ENCODE data around the gene FCHSD1.

Gene FCHSD1

DNA sequence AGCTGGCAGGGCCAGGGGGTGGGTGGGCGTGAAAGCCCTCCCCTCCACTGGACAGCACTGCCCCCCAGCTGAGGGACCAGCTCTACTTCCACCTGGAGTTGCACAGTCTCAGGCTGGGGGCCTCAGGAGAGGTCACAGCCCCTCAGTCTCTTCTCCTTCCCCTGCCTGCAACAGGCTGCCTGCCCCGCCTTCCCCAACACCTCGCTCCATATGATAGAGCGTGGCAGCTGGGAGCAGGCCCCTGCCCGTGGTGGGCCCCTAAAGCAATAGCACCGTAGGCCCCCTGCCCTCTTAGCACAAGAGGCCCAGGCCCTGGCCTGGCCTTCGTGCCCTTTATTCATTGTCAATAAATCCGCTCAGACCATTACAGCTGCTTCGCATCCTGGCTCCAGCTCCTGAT lies 10.5 kb downstream of the FCHSD1 start:
- Mint-ChIP-seq H3K27ac (peak overlapping the region; percentile 63), H3K4me3 (no peak overlapping the region), H3K27me3 (no peaks in the 10 kb centered on the region), H3K4me1 (peaks cover 38% of the 10 kb centered on the region), H3K36me3 (ENCODE audit: low read depth) (peaks cover 30% of the 10 kb centered on the region), H3K9me3 (no peaks in the 10 kb centered on the region)
- no peak for ATAC-seq
- no peak for DNase-seq

DNA sequence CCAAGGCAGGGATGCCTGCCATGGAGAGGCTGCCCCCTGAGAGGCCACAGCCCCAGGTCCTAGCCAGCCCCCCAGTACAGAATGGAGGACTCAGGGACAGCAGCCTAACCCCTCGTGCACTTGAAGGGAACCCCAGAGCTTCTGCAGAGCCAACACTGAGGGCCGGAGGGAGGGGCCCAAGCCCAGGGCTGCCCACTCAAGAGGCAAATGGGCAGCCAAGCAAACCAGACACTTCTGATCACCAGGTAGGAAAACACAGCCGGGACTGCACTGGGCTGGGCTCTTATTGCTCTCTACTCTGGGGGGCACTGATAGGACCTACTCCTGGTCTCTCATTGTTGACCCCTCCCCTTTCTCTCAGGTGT lies 11.2 kb downstream of the FCHSD1 start:
- Mint-ChIP-seq H3K27me3 (no peaks in the 10 kb centered on the region), H3K27ac (no peak overlapping the region), H3K4me3 (no peak overlapping the region), H3K36me3 (ENCODE audit: low read depth) (peaks cover 31% of the 10 kb centered on the region), H3K4me1 (peaks cover 44% of the 10 kb centered on the region), H3K9me3 (no peaks in the 10 kb centered on the region)
- no peak for ATAC-seq
- no peak for DNase-seq

DNA sequence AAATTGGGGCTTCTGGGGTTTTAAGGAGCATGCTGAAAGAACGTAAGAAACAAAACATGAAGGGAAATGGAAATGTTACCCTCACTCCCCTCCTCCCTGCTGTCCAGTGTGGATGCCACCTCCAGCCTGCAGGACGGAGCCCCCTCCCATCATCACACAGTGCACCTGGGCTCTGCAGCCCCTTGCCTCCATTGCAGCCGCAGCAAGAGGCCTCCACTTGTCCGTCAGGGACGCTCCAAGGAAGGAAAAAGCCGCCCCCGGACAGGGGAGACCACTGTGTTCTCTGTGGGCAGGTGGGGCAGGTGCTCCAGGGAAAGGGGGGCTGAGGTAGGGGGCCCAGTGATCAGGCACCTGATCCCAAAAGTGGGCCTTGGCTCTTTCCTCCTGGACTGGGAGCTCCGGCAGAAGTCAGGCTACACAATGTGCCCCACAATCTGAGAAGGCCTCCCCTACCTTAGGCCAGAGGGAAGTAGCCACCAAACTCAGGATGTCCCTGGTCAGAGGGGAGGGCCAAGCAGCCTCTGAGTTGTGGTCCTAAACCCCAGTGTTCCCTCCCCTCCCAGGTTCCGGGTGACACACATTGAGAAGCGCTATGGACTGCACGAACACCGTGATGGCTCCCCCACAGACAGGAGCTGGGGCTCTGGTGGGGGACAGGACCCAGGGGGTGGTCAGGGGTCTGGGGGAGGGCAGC lies 11.7 kb downstream of the FCHSD1 start:
- Mint-ChIP-seq H3K27ac (peak overlapping the region; percentile 92), H3K9me3 (no peaks in the 10 kb centered on the region), H3K27me3 (no peaks in the 10 kb centered on the region), H3K4me3 (peak overlapping the region; percentile 90), H3K36me3 (ENCODE audit: low read depth) (peaks cover 31% of the 10 kb centered on the region), H3K4me1 (peaks cover 49% of the 10 kb centered on the region)
- no peak for DNase-seq
- ATAC-seq = no peak

DNA sequence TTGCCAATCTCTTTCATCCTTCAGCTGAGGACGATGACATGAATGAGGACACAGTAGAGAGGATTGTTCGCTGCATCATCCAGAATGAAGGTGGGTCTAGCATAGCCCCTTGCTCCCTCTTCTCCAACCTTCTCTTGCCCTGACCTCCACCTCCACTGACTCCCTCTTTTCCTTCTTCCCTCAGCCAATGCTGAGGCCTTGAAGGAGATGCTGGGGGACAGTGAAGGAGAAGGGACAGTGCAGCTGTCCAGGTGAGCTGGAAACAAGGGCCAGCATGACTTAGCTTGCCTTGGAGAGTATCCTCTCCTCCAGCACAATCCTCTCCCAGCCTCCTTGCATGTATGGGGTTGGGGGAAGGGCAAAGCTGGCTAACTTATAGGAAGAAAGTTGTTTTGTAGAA lies 12.4 kb downstream of the FCHSD1 start:
- no peak for ATAC-seq
- peaks cover 37% of the 10 kb centered on the region for H3K36me3 Mint-ChIP-seq (ENCODE audit: low read depth)
- peaks cover 56% of the 10 kb centered on the region for H3K4me1 Mint-ChIP-seq

DNA sequence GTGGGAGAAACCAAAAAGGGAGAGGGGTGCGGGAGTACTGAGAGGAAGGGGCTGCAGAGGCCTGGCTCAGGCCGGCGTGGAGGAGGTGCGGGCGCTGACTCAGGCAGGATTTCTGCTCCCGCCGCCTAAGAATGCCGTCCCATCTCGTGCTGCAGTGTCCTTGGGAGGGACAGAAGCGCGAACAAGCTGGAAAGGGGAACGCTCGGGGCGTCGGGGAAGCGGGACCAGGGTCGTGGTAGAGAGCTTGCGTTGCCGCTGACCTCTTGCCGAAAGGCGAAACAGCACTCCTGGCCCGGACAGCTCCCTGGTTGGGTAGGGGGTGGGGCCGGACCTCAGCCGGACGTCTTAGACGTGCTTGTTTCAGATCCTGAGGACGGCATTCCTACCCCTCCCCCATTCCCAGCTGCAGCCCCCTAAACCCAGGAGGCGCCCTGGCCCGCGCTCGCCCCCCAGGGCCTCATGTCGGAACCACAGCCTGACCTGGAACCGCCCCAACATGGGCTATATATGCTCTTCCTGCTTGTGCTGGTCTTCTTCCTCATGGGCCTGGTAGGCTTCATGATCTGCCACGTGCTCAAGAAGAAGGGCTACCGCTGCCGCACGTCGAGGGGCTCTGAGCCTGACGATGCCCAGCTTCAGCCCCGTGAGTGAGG lies 13.3 kb downstream of the FCHSD1 start:
- no peaks in the 10 kb centered on the region for H3K9me3 Mint-ChIP-seq
- H3K27me3 Mint-ChIP-seq = no peaks in the 10 kb centered on the region
- peak overlapping the region; percentile 92 for H3K27ac Mint-ChIP-seq
- DNase-seq (peak; percentile 76), ATAC-seq (peak; percentile 39)
- peaks cover 37% of the 10 kb centered on the region for H3K36me3 Mint-ChIP-seq (ENCODE audit: low read depth)
- H3K4me3 Mint-ChIP-seq = peak overlapping the region; percentile 90
- peaks cover 58% of the 10 kb centered on the region for H3K4me1 Mint-ChIP-seq

More for the DNA sequence above, 12.4 kb downstream of the FCHSD1 start:
- Mint-ChIP-seq H3K9me3 (no peaks in the 10 kb centered on the region), H3K27me3 (no peaks in the 10 kb centered on the region), H3K27ac (peak overlapping the region; percentile 92), H3K4me3 (peak overlapping the region; percentile 90)
- DNase-seq = no peak

DNA sequence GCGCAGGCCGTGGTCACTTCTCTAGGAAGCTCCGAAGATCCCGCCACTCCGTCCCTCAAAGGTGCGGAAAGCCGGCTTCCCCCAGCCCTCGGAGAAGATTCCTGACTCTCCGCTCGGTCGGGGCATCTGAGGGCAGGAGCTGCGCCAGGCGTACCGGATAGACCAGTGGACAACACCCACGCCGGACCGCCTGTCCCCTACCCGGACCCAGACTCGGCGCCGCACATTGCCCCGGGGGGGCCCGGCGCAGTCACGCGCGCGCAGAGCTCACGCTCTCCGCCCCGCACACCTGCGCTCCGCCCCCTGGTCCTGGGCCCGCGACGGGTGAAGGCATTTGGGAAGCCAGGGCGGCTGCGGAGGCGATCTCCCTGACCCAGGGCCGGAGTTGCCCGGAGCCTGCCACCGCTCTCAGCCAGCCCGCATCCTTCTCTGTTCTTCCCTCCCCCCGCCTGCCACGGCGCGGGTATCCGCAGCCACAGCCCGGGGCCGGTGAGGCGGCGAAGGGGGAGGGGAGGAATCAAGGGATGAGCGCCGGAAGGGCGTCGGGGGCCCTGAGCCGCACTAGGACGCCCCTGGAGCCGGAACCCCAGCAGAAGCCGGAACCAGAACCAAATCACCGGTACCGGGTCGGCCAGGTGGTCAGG lies 14.0 kb downstream of the FCHSD1 start:
- peaks cover 63% of the 10 kb centered on the region for H3K4me1 Mint-ChIP-seq
- H3K36me3 Mint-ChIP-seq (ENCODE audit: low read depth) = peaks cover 40% of the 10 kb centered on the region
- ATAC-seq (peak; percentile 38), DNase-seq (peak; percentile 62)
- peak overlapping the region; percentile 92 for H3K27ac Mint-ChIP-seq
- H3K4me3 Mint-ChIP-seq = peak overlapping the region; percentile 90
- no peaks in the 10 kb centered on the region for H3K27me3 Mint-ChIP-seq
- H3K9me3 Mint-ChIP-seq = no peaks in the 10 kb centered on the region

DNA sequence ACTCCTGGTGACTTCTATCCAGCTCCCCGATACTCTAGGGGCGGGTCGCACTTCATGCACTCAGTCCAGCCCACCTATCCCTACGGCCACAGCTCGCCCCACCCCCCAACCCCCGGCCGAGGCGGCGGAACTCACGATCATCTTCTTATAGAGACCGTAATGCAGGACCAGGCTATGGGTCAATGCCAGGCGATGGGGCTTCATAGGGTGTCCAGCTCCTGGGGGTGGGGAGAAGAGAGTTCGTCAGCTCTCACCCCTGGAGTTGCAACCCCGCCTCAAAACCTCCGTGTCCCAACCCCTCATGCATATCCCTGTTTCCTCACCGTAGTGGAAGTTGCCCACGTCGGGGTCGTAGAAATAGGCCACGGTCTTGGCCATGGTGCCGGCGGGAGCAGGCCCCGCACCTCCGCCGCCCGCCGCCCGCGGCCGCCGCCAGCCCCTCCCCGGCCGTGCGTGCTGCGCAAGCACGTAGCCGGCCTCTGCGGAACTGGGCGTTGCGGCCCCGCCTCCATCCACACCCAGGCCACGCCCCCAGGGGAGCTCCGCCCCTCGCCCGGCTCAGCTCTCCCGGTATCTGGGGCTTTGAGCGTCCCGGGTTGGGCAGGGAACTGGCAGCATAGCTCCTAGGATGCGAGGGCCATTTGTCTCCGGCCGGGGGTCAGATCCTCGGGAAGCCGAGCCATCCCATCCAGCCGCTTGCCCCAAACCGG lies 14.7 kb downstream of the FCHSD1 start, which contains the start of the genes HDAC3 and RELL2:
TSS of gene HDAC3 (minus strand) at position 437 of the 710 bp plus-strand sequence. CDS start at position 378, 59 bp downstream.
TSS of gene RELL2 (plus strand) at position 585 of the 710 bp plus-strand sequence. CDS start 1,229 bp downstream, outside the sequence.
- ATAC-seq (peak; percentile 84), DNase-seq (peak; percentile 97)
- Mint-ChIP-seq H3K27me3 (no peaks in the 10 kb centered on the region), H3K4me3 (peak within 1 kb of the TSS; percentile 90), H3K36me3 (ENCODE audit: low read depth) (peaks cover 38% of the 10 kb centered on the region), H3K27ac (peak within 1 kb of the TSS; percentile 92), H3K4me1 (peaks cover 58% of the 10 kb centered on the region), H3K9me3 (no peaks in the 10 kb centered on the region)

DNA sequence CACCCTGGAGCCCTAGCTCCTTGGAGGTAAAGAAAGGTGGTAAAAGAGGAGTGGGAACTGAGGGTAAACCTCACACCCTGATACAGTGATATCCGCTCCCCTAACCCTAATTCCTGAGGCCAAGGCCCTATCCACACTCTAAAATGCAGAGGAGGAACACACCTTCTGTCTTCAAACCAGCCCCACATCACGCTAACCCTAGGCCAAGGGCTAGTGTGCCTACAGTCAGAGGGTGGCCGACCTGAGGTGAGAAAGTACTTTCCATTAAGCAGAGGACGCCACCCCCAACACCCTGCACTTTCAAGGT lies 15.2 kb downstream of the FCHSD1 start:
- ATAC-seq (no peak), DNase-seq (peak; percentile 31)
- peaks cover 53% of the 10 kb centered on the region for H3K4me1 Mint-ChIP-seq
- no peaks in the 10 kb centered on the region for H3K9me3 Mint-ChIP-seq
- H3K4me3 Mint-ChIP-seq = peak overlapping the region; percentile 90
- H3K36me3 Mint-ChIP-seq (ENCODE audit: low read depth) = peaks cover 33% of the 10 kb centered on the region
- no peaks in the 10 kb centered on the region for H3K27me3 Mint-ChIP-seq
- H3K27ac Mint-ChIP-seq = peak overlapping the region; percentile 74

DNA sequence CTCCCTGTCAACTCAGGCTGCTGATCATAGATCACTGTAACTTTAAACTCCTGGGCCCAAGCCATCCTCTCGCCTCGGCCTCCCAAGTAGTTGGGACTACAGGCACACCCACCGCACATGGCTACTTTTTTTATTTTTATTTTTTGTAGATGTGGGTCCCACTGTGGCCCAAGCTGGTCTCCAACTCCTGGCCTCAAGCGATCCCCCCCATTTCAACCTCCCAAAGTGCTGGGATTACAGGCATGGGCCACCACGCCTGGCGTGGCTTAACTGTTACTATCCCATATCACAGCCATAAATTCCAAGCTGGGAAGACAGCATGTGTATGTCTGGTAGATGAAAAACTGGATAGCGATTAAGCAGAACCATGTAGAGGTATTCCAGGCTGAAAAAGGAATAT lies 15.6 kb downstream of the FCHSD1 start:
- peaks cover 29% of the 10 kb centered on the region for H3K36me3 Mint-ChIP-seq (ENCODE audit: low read depth)
- peak overlapping the region; percentile 90 for H3K4me3 Mint-ChIP-seq
- H3K9me3 Mint-ChIP-seq = no peaks in the 10 kb centered on the region
- H3K27me3 Mint-ChIP-seq = no peaks in the 10 kb centered on the region
- no peak for DNase-seq
- H3K4me1 Mint-ChIP-seq = peaks cover 49% of the 10 kb centered on the region
- ATAC-seq = no peak
- H3K27ac Mint-ChIP-seq = peak overlapping the region; percentile 74

DNA sequence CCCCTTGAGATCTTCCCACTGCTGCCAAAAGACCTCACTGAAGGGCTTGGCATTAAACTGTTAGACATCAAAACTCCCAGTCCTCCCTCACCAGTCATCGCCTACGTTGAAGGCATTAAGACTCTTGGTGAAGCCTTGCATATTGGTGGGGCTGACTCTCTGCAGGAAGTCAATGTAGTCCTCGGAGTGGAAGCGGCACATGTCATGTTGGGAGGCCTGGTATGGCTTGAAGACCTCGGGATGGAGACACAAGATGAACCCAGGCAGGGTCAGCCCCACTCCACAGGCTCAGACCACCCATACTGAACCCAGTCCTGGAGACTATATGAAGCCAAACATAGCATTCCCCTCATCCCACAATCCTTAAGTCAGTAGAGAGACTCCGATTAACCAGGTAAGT lies 16.5 kb downstream of the FCHSD1 start:
- no peaks in the 10 kb centered on the region for H3K9me3 Mint-ChIP-seq
- H3K27me3 Mint-ChIP-seq = no peaks in the 10 kb centered on the region
- H3K27ac Mint-ChIP-seq = no peak overlapping the region
- peak overlapping the region; percentile 90 for H3K4me3 Mint-ChIP-seq
- DNase-seq (no peak), ATAC-seq (no peak)
- peaks cover 45% of the 10 kb centered on the region for H3K4me1 Mint-ChIP-seq
- peaks cover 36% of the 10 kb centered on the region for H3K36me3 Mint-ChIP-seq (ENCODE audit: low read depth)

DNA sequence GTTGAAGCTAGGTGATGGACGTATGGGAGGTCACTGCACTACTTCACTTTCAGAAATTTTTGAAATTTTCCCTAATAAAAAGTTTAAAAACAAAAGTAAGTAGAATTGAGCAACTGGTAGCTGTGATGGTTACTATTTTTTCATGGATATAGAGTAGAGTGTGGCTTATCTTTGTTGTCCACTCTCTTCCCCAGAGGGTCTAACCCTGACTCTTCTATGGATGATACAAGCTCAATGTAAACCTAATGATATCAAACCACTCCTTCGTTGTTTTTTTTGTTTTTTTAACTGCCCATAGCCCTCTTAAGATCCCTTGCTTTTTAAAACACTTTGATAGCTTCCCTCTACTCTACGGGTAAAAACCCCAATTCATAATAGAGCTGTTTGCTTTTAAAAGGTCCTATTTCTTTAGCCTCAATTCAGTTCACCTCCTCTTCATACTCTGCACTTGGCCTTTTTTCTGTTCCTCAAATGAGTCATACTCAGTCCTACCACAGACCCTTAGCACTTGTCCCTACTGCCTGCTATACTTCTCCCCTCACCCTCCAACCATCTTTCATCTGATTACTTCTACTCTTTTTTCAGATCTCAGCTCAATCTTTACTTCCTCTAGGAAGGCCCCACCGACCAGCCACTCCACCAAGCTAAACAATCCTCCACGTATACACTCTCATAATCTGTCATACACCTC lies 17.2 kb downstream of the FCHSD1 start:
- ATAC-seq = peak; percentile 30
- Mint-ChIP-seq H3K4me1 (peaks cover 42% of the 10 kb centered on the region), H3K9me3 (no peaks in the 10 kb centered on the region), H3K36me3 (ENCODE audit: low read depth) (peaks cover 37% of the 10 kb centered on the region), H3K4me3 (peak overlapping the region; percentile 37), H3K27me3 (no peaks in the 10 kb centered on the region), H3K27ac (peak overlapping the region; percentile 5)
- no peak for DNase-seq

DNA sequence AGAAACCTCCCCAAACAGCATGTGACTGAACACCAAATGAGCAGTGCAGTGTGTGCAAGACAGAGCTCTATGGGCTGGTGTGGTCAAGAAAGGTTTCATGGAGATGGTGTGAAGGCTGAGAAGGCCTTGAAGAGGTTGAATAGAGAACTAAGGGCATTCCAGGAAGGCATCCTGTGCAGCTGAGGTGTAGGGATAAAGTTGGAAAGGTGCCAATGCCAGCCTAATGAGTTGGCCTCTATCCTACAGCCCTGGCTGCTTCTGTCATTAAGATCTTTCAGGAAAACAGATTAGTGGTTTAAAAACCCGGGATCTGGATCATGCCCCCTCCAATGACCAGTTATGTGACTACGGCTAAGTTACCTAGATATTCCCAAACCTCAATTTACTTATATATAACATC lies 18.6 kb downstream of the FCHSD1 start:
- Mint-ChIP-seq H3K36me3 (ENCODE audit: low read depth) (peaks cover 41% of the 10 kb centered on the region), H3K4me3 (no peak overlapping the region), H3K4me1 (peaks cover 32% of the 10 kb centered on the region), H3K27ac (no peak overlapping the region), H3K27me3 (no peaks in the 10 kb centered on the region), H3K9me3 (no peaks in the 10 kb centered on the region)
- DNase-seq (no peak), ATAC-seq (no peak)

DNA sequence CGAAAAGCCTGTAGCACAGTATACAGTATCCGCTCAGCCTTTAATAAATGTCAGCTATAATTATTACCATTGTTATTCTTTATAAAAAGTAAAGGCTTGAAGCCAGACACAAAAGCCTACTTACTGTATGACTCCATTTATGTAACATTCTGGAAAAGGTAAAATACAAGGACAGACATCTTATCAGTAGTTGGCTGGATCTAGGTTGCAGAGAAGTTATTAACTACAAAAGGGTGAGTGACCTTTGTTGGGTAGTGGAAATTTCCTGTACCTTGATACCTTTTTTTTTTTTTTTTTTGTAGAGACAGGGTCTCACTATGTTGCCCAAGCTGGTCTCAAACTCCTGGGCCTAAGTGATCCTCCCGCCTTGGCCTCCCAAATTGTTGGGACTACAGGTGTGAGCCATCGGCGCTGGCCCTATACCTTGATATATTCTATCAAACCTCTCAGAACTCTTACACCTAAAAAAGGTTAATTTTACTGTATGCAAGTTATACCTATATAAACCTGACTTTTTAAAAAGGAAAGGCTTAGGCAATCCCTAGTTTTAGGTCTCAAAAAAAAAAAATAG lies 20.6 kb downstream of the FCHSD1 start:
- Mint-ChIP-seq H3K27ac (no peak overlapping the region), H3K9me3 (no peaks in the 10 kb centered on the region), H3K4me1 (peaks cover 26% of the 10 kb centered on the region), H3K27me3 (no peaks in the 10 kb centered on the region), H3K4me3 (no peak overlapping the region), H3K36me3 (ENCODE audit: low read depth) (peaks cover 44% of the 10 kb centered on the region)
- no peak for DNase-seq
- ATAC-seq = no peak
